Liver (tissue), 9 donors: Measurements from ENCODE around the gene TRIOBP. TPM values are rescaled to one million over a fixed set of nuclear protein-coding genes. Genes with fewer than 3 reads are reported as not detected.

Experiments
- DNase-seq: peaks from one replicate; pipeline ENCODE4 v3.0.0-alpha.2; 2017; ENCODE audit warnings: low spot score
- H3K27ac ChIP-seq, 2 donors: one replicate each; pipeline ENCODE4 v1.7.0; 2013; ENCODE audit warnings: inconsistent platforms in 2 of 2, low read length in 2 of 2, control low read depth in 1 of 2, low read depth in 1 of 2, mild to moderate bottlenecking in 1 of 2
- H3K27me3 ChIP-seq, 4 donors: one replicate each; pipeline versions ENCODE4 v1.6.1 to v1.7.0; 2013; ENCODE audit warnings: low read length in 3 of 4, inconsistent platforms in 1 of 4, mild to moderate bottlenecking in 1 of 4, moderate library complexity in 1 of 4; ENCODE audit not compliant: control insufficient read depth in 4 of 4, insufficient read depth in 4 of 4
- H3K36me3 ChIP-seq, 4 donors: one replicate each; pipeline versions ENCODE4 v1.6.1 to v1.7.0; 2013; ENCODE audit warnings: low read length in 3 of 4, mild to moderate bottlenecking in 3 of 4, low read depth in 1 of 4, moderate library complexity in 1 of 4; ENCODE audit not compliant: control insufficient read depth in 4 of 4, insufficient read depth in 3 of 4
- H3K4me1 ChIP-seq, 4 donors: one replicate each; pipeline versions ENCODE4 v1.6.1 to v1.7.0; 2013; ENCODE audit warnings: low read length in 3 of 4, mild to moderate bottlenecking in 3 of 4, moderate library complexity in 1 of 4; ENCODE audit not compliant: control insufficient read depth in 4 of 4, insufficient read depth in 4 of 4
- H3K4me3 ChIP-seq, 3 donors: one replicate each; pipeline versions ENCODE4 v1.6.1 to v1.7.0; 2013; ENCODE audit warnings: low read length in 3 of 3, control low read depth in 1 of 3, low read depth in 1 of 3, mild to moderate bottlenecking in 1 of 3
- H3K9ac ChIP-seq, 2 donors: one replicate each; pipeline ENCODE4 v1.7.0; 2013; ENCODE audit warnings: low read length in 2 of 2, mild to moderate bottlenecking in 2 of 2, moderate library complexity in 2 of 2, control low read depth in 1 of 2, low read depth in 1 of 2
- H3K9me3 ChIP-seq, 4 donors: one replicate each; pipeline versions ENCODE4 v1.6.1 to v1.7.0; 2013; ENCODE audit warnings: low read length in 3 of 4; ENCODE audit not compliant: control insufficient read depth in 4 of 4
- ATF3 ChIP-seq: IDR thresholded peaks from 2 replicates; pipeline ENCODE4 v1.6.1; 2016; ENCODE audit warnings: antibody characterized with exemption
- CTCF ChIP-seq: fragments of 150-350 bp; IDR thresholded peaks from 2 replicates; pipeline ENCODE4 v1.5.1; 2017; ENCODE audit warnings: improper control_type of control experiment, low read depth, low read length; ENCODE audit not compliant: missing input control
- EGR1 ChIP-seq, 2 donors: IDR thresholded peaks; 2 replicates each; pipeline ENCODE4 v1.6.1; 2016 to 2018; ENCODE audit warnings: antibody characterized with exemption in 2 of 2, low read depth in 2 of 2
- FOXA2 ChIP-seq: IDR thresholded peaks from 2 replicates; pipeline ENCODE4 v1.6.1; 2016; ENCODE audit warnings: antibody characterized with exemption
- GABPA ChIP-seq, 2 donors: IDR thresholded peaks in 1 of 2; conservative IDR thresholded peaks in 1 of 2; 2 replicates each; pipeline ENCODE4 v1.6.1; 2016; ENCODE audit warnings: antibody characterized with exemption in 2 of 2, mild to moderate bottlenecking in 1 of 2, moderate library complexity in 1 of 2
- HNF4A ChIP-seq, 2 donors: conservative IDR thresholded peaks; 2 replicates each; pipeline ENCODE4 v1.6.1; 2016; ENCODE audit warnings: antibody characterized with exemption in 2 of 2, mild to moderate bottlenecking in 2 of 2
- HNF4G ChIP-seq: IDR thresholded peaks from 2 replicates; pipeline ENCODE4 v1.6.1; 2016; ENCODE audit warnings: antibody characterized with exemption
- JUND ChIP-seq, 2 donors: IDR thresholded peaks; 2 replicates each; pipeline ENCODE4 v1.6.1; 2016; ENCODE audit warnings: antibody characterized with exemption in 2 of 2
- NR2F2 ChIP-seq: IDR thresholded peaks from 2 replicates; pipeline ENCODE4 v1.6.1; 2016; ENCODE audit warnings: antibody characterized with exemption
- RAD21 ChIP-seq, 2 donors: IDR thresholded peaks; 2 replicates each; pipeline ENCODE4 v1.6.1; 2016; ENCODE audit warnings: antibody characterized with exemption in 2 of 2, mild to moderate bottlenecking in 2 of 2
- REST ChIP-seq: IDR thresholded peaks from 2 replicates; pipeline ENCODE4 v1.6.1; 2016; ENCODE audit warnings: antibody characterized with exemption, mild to moderate bottlenecking
- RXRA ChIP-seq, 2 donors: IDR thresholded peaks; 2 replicates each; pipeline ENCODE4 v1.6.1; 2017 to 2018; ENCODE audit warnings: antibody characterized with exemption in 2 of 2, mild to moderate bottlenecking in 1 of 2
- SP1 ChIP-seq: IDR thresholded peaks from 2 replicates; pipeline ENCODE4 v1.6.1; 2018; ENCODE audit warnings: antibody characterized with exemption, mild to moderate bottlenecking
- ZBTB33 ChIP-seq: IDR thresholded peaks from 2 replicates; pipeline ENCODE4 v1.6.1; 2016; ENCODE audit warnings: antibody characterized with exemption
- WGBS: extraction: QIAGEN DNeasy Blood & Tissue Kit; methylation state at CpG from one replicate; pipeline ENCODE4 v1.1.7; 2013; 5-methylcytosine and 5-hydroxymethylcytosine counted together
- polyA plus RNA-seq, 2 donors: library from polyadenylated mRNA; stranded (reverse) in 1 of 2; unstranded in 1 of 2; fragments of 200-250 nt in 1 of 2; fragments of >200 nt in 1 of 2; fragmentation: Nextera tagmentation in 1 of 2; extraction: Ambion mirVana in 1 of 2; gene quantifications; one replicate each; pipeline versions ENCODE4 v1.2.1 to v1.2.3, GENCODE V29; 2013 to 2015
- total RNA-seq, 2 donors: library from RNA; depleted of rRNA; stranded (reverse); fragments of >200 nt; gene quantifications; one replicate each; pipeline ENCODE4 v1.2.3, GENCODE V29; 2014
- donor health status: healthy.
- donor health status: healthy.
- donor health status: healthy.
- donor health status: healthy.
- donor health status: healthy.

The TRIOBP gene
- total and polyA plus RNA-seq, 4 donors = 4.8 to 41.1 (median 21.6) TPM

- H3K27ac ChIP-seq = no peak overlapping the region
- no peaks in the 10 kb centered on the region for H3K27me3 ChIP-seq
- 37% methylated on average over 9 of the region's 9 CpGs for WGBS
These were observed 44.5 kb downstream of the TRIOBP start for GRCh38 chr22:37741312-37741795.

More at GRCh38 chr22:37741312-37741795, 44.5 kb downstream of the TRIOBP start:
- Histone ChIP-seq H3K9ac (no peak overlapping the region), H3K4me1 (peaks cover 6 to 25% (median 13%) of the 10 kb centered on the region in 4 donors), H3K4me3 (no peak overlapping the region), H3K9me3 (no peaks in the 10 kb centered on the region), H3K36me3 (no peaks in the 10 kb centered on the region)
- no peak for TF ChIP-seq CTCF
- peak in 1 of 2 donors; percentile 8 for TF ChIP-seq JUND (IDR thresholded peaks at IDR 0.05)
- TF ChIP-seq HNF4G = no peak
- TF ChIP-seq REST = no peak
- TF ChIP-seq FOXA2 = no peak
- peak; percentile 45 to 55 for TF ChIP-seq RXRA (IDR thresholded peaks at IDR 0.05)
- TF ChIP-seq HNF4A (conservative IDR thresholded peaks at IDR 0.05) = peak; percentile 29 to 41
- no peak for TF ChIP-seq EGR1 (IDR thresholded peaks at IDR 0.05; ENCODE audit: low read depth in 2 of 2)
- TF ChIP-seq ZBTB33 = no peak
- no peak for TF ChIP-seq ATF3
- peak; percentile 16 for TF ChIP-seq NR2F2
- TF ChIP-seq GABPA (IDR thresholded peaks at IDR 0.05 in 1 of 2, conservative IDR thresholded peaks at IDR 0.05 in 1 of 2) = peak in 1 of 2 donors; percentile 9
- TF ChIP-seq SP1 = peak; percentile 36
- peak in 1 of 2 donors; percentile 34 for TF ChIP-seq RAD21 (IDR thresholded peaks at IDR 0.05)
- DNase-seq = peak; percentile 62
